GM12878 (cell line): ENCODE data around the gene ADAMTS17. TPM values are rescaled to one million over a fixed set of nuclear protein-coding genes. Genes with fewer than 3 reads are reported as not detected.

Source experiments
- ATAC-seq: fragments of 200-7000 bp; cut with Tn5 transposase; 3 replicates; pipeline ENCODE4 v1.9.1; 2020; ENCODE audit warnings: mild to moderate bottlenecking, moderate library complexity
- BruUV-seq: library from RNA; stranded (reverse); fragments of 400-500 nt; replicated peaks from 2 replicates; lab custom pipeline; 2021; lab: Mats Ljungman, UMichigan
- CTCF ChIA-PET: fragments of 300-600 bp; sonication (Branson Sonifier 250); formaldehyde crosslinking; extraction: SDS; loops from one replicate; lab custom pipeline; 2021; ENCODE audit warnings: inconsistent platforms; lab: Yijun Ruan, JAX
- POLR2A ChIA-PET: fragments of 350-600 bp; formaldehyde crosslinking; extraction: SDS; loops from one replicate; lab custom pipeline; 2021; ENCODE audit warnings: inconsistent platforms; lab: Charles Lee
- RAD21 ChIA-PET: fragments of 300-600 bp; sonication (Branson Sonifier 250); formaldehyde crosslinking; loops from one replicate; lab custom pipeline; 2023; ENCODE audit warnings: antibody characterized with exemption; ENCODE audit not compliant: unreplicated experiment; lab: Charles Lee
- SMC1A ChIA-PET: fragments of 300-600 bp; sonication (Branson Sonifier 250); formaldehyde crosslinking; loops from one replicate; lab custom pipeline; 2023; ENCODE audit not compliant: unreplicated experiment, uncharacterized antibody; lab: Charles Lee
- DNase-seq: peaks from one replicate; pipeline ENCODE4 v3.0.0-alpha.2; 2011; ENCODE audit warnings: low read depth, low spot score
- FAIRE-seq: peaks from 3 replicates; lab custom pipeline; 2011; peaks lifted over from hg19 to GRCh38; lab: Jason Lieb, UNC
- H2AFZ ChIP-seq: 2 replicates; pipeline ENCODE4 v1.6.0; 2011; ENCODE audit warnings: low read depth, low read length, control low read depth; ENCODE audit not compliant: control insufficient read depth
- H3K27ac ChIP-seq: 2 replicates; pipeline ENCODE4 v1.5.1; 2011; ENCODE audit warnings: control low read depth; ENCODE audit not compliant: control insufficient read depth, insufficient read depth
- H3K27me3 ChIP-seq, 2 experiments: replicated peaks in 1 of 2; 2 replicates each; pipeline versions ENCODE4 v1.6.0 to v1.6.1; 2011; ENCODE audit warnings: low read length in 1 of 2; ENCODE audit not compliant: control insufficient read depth in 2 of 2, insufficient read depth in 2 of 2
- H3K36me3 ChIP-seq, 2 experiments: 2 replicates each; pipeline ENCODE4 v1.5.1; 2011; ENCODE audit warnings: low read length in 1 of 2; ENCODE audit not compliant: control insufficient read depth in 2 of 2, insufficient read depth in 2 of 2
- H3K4me1 ChIP-seq: 2 replicates; pipeline ENCODE4 v1.6.1; 2011; ENCODE audit warnings: mild to moderate bottlenecking, low read length, moderate library complexity, mixed read lengths; ENCODE audit not compliant: control insufficient read depth, insufficient read depth
- H3K4me2 ChIP-seq: 2 replicates; pipeline ENCODE4 v1.6.0; 2011; ENCODE audit warnings: control low read depth; ENCODE audit not compliant: control insufficient read depth, insufficient read depth
- H3K4me3 ChIP-seq: fragments of 200-600 bp; sonication (generic); 2 replicates; pipeline ENCODE4 v1.5.1; 2016
- H3K79me2 ChIP-seq: 2 replicates; pipeline ENCODE4 v1.6.0; 2011; ENCODE audit warnings: low read length; ENCODE audit not compliant: control insufficient read depth, insufficient read depth
- H3K9ac ChIP-seq: 2 replicates; pipeline ENCODE4 v1.8.0; 2011; ENCODE audit warnings: low read length, control low read depth, mixed read lengths; ENCODE audit not compliant: control insufficient read depth, insufficient read depth
- H3K9me3 ChIP-seq: replicated peaks from 3 replicates; pipeline ENCODE4 v1.5.1; 2011; ENCODE audit warnings: mild to moderate bottlenecking, low read length; ENCODE audit not compliant: control insufficient read depth, insufficient read depth
- H4K20me1 ChIP-seq: 2 replicates; pipeline ENCODE4 v1.6.0; 2011; ENCODE audit not compliant: control insufficient read depth, insufficient read depth
- CBX3 ChIP-seq: fragments of 200-600 bp; sonication (generic); IDR thresholded peaks from 2 replicates; pipeline ENCODE4 v1.6.1; 2016; ENCODE audit warnings: low read depth, borderline replicate concordance
- CBX5 ChIP-seq: sonication (generic); IDR thresholded peaks from 2 replicates; pipeline ENCODE4 v1.6.1; 2016; ENCODE audit warnings: low read depth, moderate library complexity, mild to moderate bottlenecking, inconsistent platforms
- ETV6 ChIP-seq, 2 experiments: fragments of 450-650 bp in 1 of 2; IDR thresholded peaks in 1 of 2; conservative IDR thresholded peaks in 1 of 2; 2 replicates each; pipeline ENCODE4 v1.6.1; 2014; ENCODE audit warnings: antibody characterized with exemption in 1 of 2, borderline replicate concordance in 1 of 2, low read depth in 1 of 2, mild to moderate bottlenecking in 1 of 2, moderate library complexity in 1 of 2
- HDAC2 ChIP-seq: fragments of 200-600 bp; sonication (generic); IDR thresholded peaks from 2 replicates; pipeline ENCODE4 v1.6.1; 2017
- HDAC6 ChIP-seq: fragments of 200-600 bp; sonication (generic); IDR thresholded peaks from one replicate; pipeline ENCODE4 v1.8.0; 2017; ENCODE audit warnings: antibody characterized with exemption; ENCODE audit not compliant: unreplicated experiment
- MEF2B ChIP-seq: fragments of 450-650 bp; IDR thresholded peaks from 2 replicates; pipeline ENCODE4 v1.6.1; 2018; ENCODE audit warnings: mild to moderate bottlenecking, moderate library complexity; ENCODE audit not compliant: partially characterized antibody, poor library complexity, severe bottlenecking
- MLLT1 ChIP-seq: fragments of 450-650 bp; IDR thresholded peaks from 2 replicates; pipeline ENCODE4 v1.6.1; 2016; ENCODE audit warnings: mild to moderate bottlenecking
- RFX5 ChIP-seq: IDR thresholded peaks from 2 replicates; pipeline ENCODE4 v1.6.1; 2011; ENCODE audit warnings: low read depth, low read length, improper control_type of control experiment
- SMARCA5 ChIP-seq: fragments of 450-650 bp; IDR thresholded peaks from 2 replicates; pipeline ENCODE4 v1.6.1; 2017; ENCODE audit warnings: mild to moderate bottlenecking
- USF1 ChIP-seq: IDR thresholded peaks from 2 replicates; pipeline ENCODE4 v1.6.1; 2011; ENCODE audit warnings: borderline replicate concordance, low read depth, mild to moderate bottlenecking, moderate library complexity, mixed read lengths, low read length; ENCODE audit not compliant: insufficient read depth; ENCODE audit errors: extremely low read length
- ZNF207 ChIP-seq: fragments of 450-650 bp; IDR thresholded peaks from 2 replicates; pipeline ENCODE4 v1.6.1; 2014; ENCODE audit warnings: antibody characterized with exemption, mild to moderate bottlenecking, borderline replicate concordance
- ZNF592 ChIP-seq: fragments of 450-650 bp; IDR thresholded peaks from 2 replicates; pipeline ENCODE4 v1.6.1; 2017; ENCODE audit warnings: mild to moderate bottlenecking, moderate library complexity
- ZSCAN29 ChIP-seq: fragments of 450-650 bp; IDR thresholded peaks from 2 replicates; pipeline ENCODE4 v1.6.1; 2017; ENCODE audit warnings: mild to moderate bottlenecking, moderate library complexity
- WGBS: methylation state at CpG from one replicate; pipeline ENCODE4 v1.1.6; 2016; ENCODE audit warnings: low lambda C conversion rate; ENCODE audit not compliant: insufficient replicate concordance, insufficient coverage; ENCODE audit errors: missing lambda C conversion rate; 5-methylcytosine and 5-hydroxymethylcytosine counted together
- in situ Hi-C: fragments of 300-500 bp; cut with MboI; formaldehyde crosslinking; loops from 9 replicates; pipeline ENCODE4 v1.14.3; 2018; ENCODE audit warnings: mixed read lengths
- intact Hi-C: fragments of 100-400 bp; cut with micrococcal nuclease; formaldehyde crosslinking; loops from one replicate; pipeline ENCODE4 v1.14.2; 2022; ENCODE audit not compliant: unreplicated experiment
- polyA plus RNA-seq, 11 experiments: library from polyadenylated mRNA; depleted of rRNA in 4 of 11; unstranded in 6 of 11; stranded (reverse) in 5 of 11; fragments of >200 nt; fragmentation: Nextera tagmentation in 4 of 11; fragmentation: Illumina TruSeq in 1 of 11; extraction: Ambion mirVana in 4 of 11; extraction: Trizol in 1 of 11; gene quantifications; 1 replicate in 1 of 11; 2 replicates in 10 of 11; pipeline versions ENCODE4 v1.2.1 to v1.2.3, GENCODE V29; 2011 to 2016; ENCODE audit warnings: inconsistent platforms in 2 of 11, missing spikeins in 2 of 11, low read depth in 1 of 11
- total RNA-seq, 4 experiments: library from RNA; depleted of rRNA in 3 of 4; stranded (reverse); fragments of >200 nt in 3 of 4; fragmentation: Illumina TruSeq in 1 of 4; extraction: Trizol in 1 of 4; gene quantifications; 2 replicates each; pipeline versions ENCODE4 v1.2.1 to v1.2.3, GENCODE V29; 2013 to 2021
- TF ChIP-seq, protein P1 (sequence below): fragments of 450-650 bp; IDR thresholded peaks from 2 replicates; pipeline ENCODE4 v1.6.1; 2017; ENCODE audit warnings: mild to moderate bottlenecking

The ADAMTS17 gene
- total and polyA plus RNA-seq, 10 of the 15 experiments (the other 5 are each of a cell fraction or from before 2014, with no cell fraction given) = 0.04 to 0.50 (median 0.10) TPM; not detected in 4

- H4K20me1 ChIP-seq = no peaks in the 10 kb centered on the region
- intact Hi-C loops (no loop called here), in situ Hi-C loops (no loop called here)
- FAIRE-seq (no peak), DNase-seq (no peak), ATAC-seq (no peak)
- H3K27me3 ChIP-seq = no peaks in the 10 kb centered on the region
- no peak overlapping the region for H3K9ac ChIP-seq
- no peak overlapping the region for H2AFZ ChIP-seq
- SMC1A ChIA-PET = no interaction called here
- no peaks in the 10 kb centered on the region for H3K4me1 ChIP-seq
- no peaks in the 10 kb centered on the region for H3K36me3 ChIP-seq
- no peak overlapping the region for H3K27ac ChIP-seq
- H3K4me3 ChIP-seq = no peak overlapping the region
- no peaks in the 10 kb centered on the region for H3K79me2 ChIP-seq
- RAD21 ChIA-PET = no interaction called here
- no TSS peak for BruUV-seq
- 33% methylated on average over 6 of the region's 6 CpGs for WGBS
- CTCF ChIA-PET = no interaction called here
- H3K4me2 ChIP-seq = no peak overlapping the region
- no peaks in the 10 kb centered on the region for H3K9me3 ChIP-seq
- POLR2A ChIA-PET = no interaction called here
- TF ChIP-seq MEF2B = no peak
- no peak for TF ChIP-seq USF1
- TF ChIP-seq RFX5 = no peak
- TF ChIP-seq CBX5 = no peak
- TF ChIP-seq ETV6 (conservative IDR thresholded peaks at IDR 0.05 in 1 of 2, IDR thresholded peaks at IDR 0.05 in 1 of 2; ENCODE audit: borderline replicate concordance in 1 of 2, low read depth in 1 of 2) = no peak
- no peak for TF ChIP-seq HDAC2
- TF ChIP-seq SMARCA5 = no peak
- no peak for TF ChIP-seq ZNF207
- no peak for TF ChIP-seq ZNF592
- TF ChIP-seq, protein P1, sequence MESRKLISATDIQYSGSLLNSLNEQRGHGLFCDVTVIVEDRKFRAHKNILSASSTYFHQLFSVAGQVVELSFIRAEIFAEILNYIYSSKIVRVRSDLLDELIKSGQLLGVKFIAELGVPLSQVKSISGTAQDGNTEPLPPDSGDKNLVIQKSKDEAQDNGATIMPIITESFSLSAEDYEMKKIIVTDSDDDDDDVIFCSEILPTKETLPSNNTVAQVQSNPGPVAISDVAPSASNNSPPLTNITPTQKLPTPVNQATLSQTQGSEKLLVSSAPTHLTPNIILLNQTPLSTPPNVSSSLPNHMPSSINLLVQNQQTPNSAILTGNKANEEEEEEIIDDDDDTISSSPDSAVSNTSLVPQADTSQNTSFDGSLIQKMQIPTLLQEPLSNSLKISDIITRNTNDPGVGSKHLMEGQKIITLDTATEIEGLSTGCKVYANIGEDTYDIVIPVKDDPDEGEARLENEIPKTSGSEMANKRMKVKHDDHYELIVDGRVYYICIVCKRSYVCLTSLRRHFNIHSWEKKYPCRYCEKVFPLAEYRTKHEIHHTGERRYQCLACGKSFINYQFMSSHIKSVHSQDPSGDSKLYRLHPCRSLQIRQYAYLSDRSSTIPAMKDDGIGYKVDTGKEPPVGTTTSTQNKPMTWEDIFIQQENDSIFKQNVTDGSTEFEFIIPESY = no peak
- no peak for TF ChIP-seq CBX3
- no peak for TF ChIP-seq HDAC6
- no peak for TF ChIP-seq ZSCAN29
- no peak for TF ChIP-seq MLLT1
These were observed 236.7 kb downstream of the ADAMTS17 start for GRCh38 chr15:100105101-100105500.
